LNCaP clone FGC (cell line): ENCODE results near the gene ZBTB14.

Source experiments
- DNase-seq: peaks from one replicate; pipeline ENCODE4 v3.0.0-alpha.2; 2011; ENCODE audit warnings: low read depth
- H3K4me3 ChIP-seq: 2 replicates; pipeline ENCODE4 v1.5.1; 2011; ENCODE audit warnings: mild to moderate bottlenecking, low read depth, low read length, control low read depth
- TF ChIP-seq, protein P1 (sequence below): IDR thresholded peaks from 2 replicates; pipeline ENCODE4 v1.5.1; 2012; ENCODE audit warnings: mild to moderate bottlenecking; ENCODE audit not compliant: control insufficient read depth, insufficient read depth; ENCODE audit errors: extremely low read depth

Gene ZBTB14

DNA sequence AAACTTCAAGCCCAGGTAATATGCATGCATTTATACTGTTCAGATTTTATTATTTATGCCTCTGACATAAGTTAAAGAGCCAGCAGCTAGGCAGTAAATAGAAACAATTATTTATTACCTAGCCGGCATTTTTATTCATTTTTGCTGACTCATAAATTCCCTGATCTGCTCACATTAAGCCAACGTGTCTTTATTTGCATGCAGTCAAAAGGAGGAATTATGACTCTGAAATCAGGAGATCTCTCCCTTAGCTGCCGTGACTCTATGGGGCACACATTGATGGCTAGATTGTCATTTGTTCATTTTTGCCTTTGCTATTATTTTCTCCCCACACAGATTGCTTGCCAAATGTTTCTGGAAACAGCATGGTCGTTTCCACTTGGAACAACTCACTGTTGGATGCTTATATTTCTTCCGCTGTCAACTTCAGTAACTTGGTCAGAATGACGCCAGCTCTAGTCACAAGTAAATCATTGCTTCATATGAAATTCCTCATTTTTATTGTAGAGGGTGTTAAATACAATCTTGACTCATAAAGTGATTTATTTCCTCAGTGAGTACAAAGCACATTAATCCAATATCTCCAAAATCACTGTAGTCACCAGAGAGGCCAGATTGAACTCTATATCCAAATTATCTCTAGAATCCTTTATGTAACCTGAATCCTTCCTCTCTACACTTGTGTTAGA, 15.9 kb upstream of the ZBTB14 start:
- TF ChIP-seq, protein P1, sequence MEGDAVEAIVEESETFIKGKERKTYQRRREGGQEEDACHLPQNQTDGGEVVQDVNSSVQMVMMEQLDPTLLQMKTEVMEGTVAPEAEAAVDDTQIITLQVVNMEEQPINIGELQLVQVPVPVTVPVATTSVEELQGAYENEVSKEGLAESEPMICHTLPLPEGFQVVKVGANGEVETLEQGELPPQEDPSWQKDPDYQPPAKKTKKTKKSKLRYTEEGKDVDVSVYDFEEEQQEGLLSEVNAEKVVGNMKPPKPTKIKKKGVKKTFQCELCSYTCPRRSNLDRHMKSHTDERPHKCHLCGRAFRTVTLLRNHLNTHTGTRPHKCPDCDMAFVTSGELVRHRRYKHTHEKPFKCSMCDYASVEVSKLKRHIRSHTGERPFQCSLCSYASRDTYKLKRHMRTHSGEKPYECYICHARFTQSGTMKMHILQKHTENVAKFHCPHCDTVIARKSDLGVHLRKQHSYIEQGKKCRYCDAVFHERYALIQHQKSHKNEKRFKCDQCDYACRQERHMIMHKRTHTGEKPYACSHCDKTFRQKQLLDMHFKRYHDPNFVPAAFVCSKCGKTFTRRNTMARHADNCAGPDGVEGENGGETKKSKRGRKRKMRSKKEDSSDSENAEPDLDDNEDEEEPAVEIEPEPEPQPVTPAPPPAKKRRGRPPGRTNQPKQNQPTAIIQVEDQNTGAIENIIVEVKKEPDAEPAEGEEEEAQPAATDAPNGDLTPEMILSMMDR = no peak
- DNase-seq = no peak
- H3K4me3 ChIP-seq = no peak overlapping the region

DNA sequence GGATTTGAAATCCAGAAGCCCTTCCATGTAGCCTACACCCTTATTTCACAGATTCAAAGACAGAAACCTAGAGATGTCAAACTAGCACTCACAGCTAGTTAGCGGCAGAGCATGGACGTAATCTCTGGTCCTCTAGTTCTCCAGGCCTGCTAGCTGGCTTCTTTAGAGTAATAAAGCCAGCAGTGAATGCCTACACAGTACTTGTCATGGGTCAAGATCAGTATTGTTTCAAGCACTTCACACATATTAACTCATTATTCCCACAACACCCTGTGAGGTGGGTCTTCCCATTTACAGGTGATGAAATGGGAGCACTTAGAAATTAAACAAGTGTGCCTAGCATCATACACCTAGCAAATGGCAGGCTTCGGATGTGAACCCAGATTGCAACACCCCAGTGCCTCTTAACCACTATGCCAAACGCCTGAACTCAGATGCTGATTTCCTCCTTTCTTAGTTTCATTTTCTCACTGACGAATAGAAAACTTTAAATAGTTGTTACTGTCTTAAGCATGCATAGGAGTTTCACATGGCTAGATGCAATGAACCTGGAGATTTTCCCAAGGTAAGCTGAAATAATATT, 14.5 kb upstream of the ZBTB14 start:
- TF ChIP-seq, protein P1 = no peak
- no peak overlapping the region for H3K4me3 ChIP-seq
- no peak for DNase-seq

DNA sequence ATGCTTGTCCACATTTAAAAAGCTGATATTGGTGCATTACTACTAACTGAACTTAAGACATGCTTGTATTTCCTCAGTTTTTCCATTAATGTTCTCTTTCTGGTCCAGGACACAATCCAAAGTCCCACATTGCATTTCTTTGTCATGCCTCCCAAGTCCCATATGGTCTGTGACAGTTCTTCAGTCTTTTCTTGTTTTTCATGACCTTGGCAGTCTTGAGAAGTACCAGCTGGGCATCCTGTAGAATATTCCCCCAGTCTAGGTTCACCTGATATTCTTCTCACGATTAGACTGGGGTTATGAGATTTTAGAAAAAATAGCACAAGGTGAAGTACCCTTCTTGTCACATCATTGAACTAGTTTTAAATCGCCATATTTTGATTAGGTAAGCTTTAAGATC, 10.3 kb upstream of the ZBTB14 start:
- no peak overlapping the region for H3K4me3 ChIP-seq
- DNase-seq = no peak
- TF ChIP-seq, protein P1 = no peak

DNA sequence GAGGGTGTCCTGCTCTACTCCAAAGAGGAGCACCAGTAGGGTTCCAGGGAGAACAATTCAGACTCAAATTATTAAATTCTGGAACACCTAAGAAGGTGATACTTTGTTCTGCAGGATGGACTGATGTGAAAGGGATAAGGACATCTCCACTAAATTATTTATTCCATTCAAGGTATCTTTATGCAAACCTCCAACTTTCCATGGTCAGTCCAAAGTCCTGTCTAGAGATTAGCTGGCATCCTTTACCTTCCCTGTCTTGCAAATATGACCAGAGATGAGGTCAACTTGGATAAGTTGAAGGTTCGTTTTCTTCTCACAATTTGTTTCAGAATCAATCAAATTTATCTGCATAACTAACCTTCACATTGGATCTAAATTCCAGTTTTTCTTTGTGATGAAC, 8.7 kb upstream of the ZBTB14 start:
- no peak for DNase-seq
- H3K4me3 ChIP-seq = no peak overlapping the region
- TF ChIP-seq, protein P1 = no peak

DNA sequence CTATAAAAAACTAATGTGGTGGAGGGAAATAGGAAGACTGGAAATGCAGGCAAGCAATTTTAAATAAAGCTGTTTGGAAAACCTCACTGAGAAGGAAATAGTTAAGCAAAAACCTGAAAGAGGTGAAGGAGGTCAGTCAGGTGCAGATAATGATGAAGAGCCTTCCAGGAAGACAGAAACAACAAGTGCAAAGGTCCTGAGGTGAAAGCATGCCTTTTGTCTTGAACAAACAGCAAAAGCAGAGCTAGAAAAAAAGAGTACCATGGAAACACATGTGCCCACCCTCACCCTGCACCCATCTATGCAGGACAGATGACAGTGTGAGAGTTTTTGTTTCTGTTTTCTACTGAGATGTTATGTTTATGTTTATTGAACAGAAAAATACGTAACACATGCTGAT, 8.1 kb upstream of the ZBTB14 start:
- H3K4me3 ChIP-seq = no peak overlapping the region
- DNase-seq = no peak
- TF ChIP-seq, protein P1 = no peak

DNA sequence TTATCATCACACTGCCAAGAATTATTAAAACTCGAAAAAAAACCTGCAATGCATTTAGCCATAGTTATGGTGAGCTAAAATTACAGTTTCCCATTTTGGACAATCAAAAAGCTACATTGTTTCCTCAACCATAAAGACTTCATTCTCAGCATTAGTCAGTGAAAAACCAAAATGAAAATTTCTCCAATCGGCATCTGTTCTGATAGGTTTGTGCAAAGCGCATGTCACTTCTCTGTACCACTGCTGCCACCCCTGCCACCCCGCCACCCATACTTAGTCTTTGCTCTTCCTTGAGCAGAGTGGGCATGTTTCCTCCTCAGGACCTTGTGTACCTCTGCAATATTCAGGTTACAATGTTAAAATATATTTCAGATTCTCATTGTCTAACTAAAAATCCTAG, 7.1 kb upstream of the ZBTB14 start:
- no peak overlapping the region for H3K4me3 ChIP-seq
- TF ChIP-seq, protein P1 = no peak
- DNase-seq = no peak

DNA sequence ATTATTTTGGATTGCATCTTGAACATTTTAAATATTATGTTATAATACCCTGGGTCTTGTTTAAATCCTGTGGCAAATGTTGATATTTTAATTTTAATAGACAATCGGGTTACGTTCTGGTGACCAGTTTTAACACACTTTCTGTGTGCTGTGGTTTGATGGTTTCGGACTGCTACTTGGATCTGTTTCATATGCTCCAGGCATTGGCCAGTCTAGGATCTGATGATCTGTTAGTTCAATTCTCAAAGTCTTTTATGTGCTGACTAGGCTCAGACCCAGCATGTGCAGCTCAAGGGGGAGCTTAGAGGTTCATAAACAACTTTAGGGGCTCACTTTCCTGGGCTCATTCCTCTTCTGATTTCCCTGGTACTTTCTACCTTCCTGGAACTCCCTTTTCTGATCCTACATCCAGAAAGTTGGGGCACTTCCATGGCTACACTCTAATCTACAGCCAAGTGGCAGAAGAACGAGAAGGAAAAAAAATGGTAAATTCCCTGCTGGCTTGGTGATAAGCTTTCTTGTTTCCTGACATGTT, 5.0 kb upstream of the ZBTB14 start:
- DNase-seq = no peak
- no peak overlapping the region for H3K4me3 ChIP-seq
- TF ChIP-seq, protein P1 = no peak
